Measurements from ENCODE around the gene GDF2.

Gene GDF2

GRCh38 chr10:47283101-47283630, 39.1 kb upstream of the GDF2 start:
- DNase-seq (ENCODE audit: low read depth in 1 of 2, low spot score in 1 of 2) = no peak
- no peaks in the 10 kb centered on the region for H3K27me3 ChIP-seq (ENCODE audit: insufficient read depth, poor library complexity, severe bottlenecking)
- no peak overlapping the region for H3K4me3 ChIP-seq (replicated peaks; ENCODE audit: insufficient read depth, low read length)
- TF ChIP-seq SPI1 (IDR thresholded peaks at IDR 0.05; ENCODE audit: borderline replicate concordance, low read depth) (no peak), GABPA (IDR thresholded peaks at IDR 0.05; ENCODE audit: low read depth) (no peak), POLR2AphosphoS5 (IDR thresholded peaks at IDR 0.05; ENCODE audit: low read depth) (no peak), CTCF (IDR thresholded peaks at IDR 0.05; ENCODE audit: insufficient read depth, low read length) (no peak), REST (IDR thresholded peaks at IDR 0.05; ENCODE audit: insufficient replicate concordance, low read depth) (no peak)
- no peak overlapping the region for H3K27ac ChIP-seq (replicated peaks)

GRCh38 chr10:47283848-47284247, 38.4 kb upstream of the GDF2 start:
- Histone ChIP-seq H3K4me3 (replicated peaks; ENCODE audit: insufficient read depth, low read length) (no peak overlapping the region), H3K27ac (replicated peaks) (no peak overlapping the region), H3K27me3 (ENCODE audit: insufficient read depth, poor library complexity, severe bottlenecking) (no peaks in the 10 kb centered on the region)
- no peak for DNase-seq (ENCODE audit: low read depth in 1 of 2, low spot score in 1 of 2)
- TF ChIP-seq GABPA (IDR thresholded peaks at IDR 0.05; ENCODE audit: low read depth) (no peak), SPI1 (IDR thresholded peaks at IDR 0.05; ENCODE audit: borderline replicate concordance, low read depth) (no peak), REST (IDR thresholded peaks at IDR 0.05; ENCODE audit: insufficient replicate concordance, low read depth) (no peak), POLR2AphosphoS5 (IDR thresholded peaks at IDR 0.05; ENCODE audit: low read depth) (no peak), CTCF (IDR thresholded peaks at IDR 0.05; ENCODE audit: insufficient read depth, low read length) (no peak)

- no peak overlapping the region for H3K4me3 ChIP-seq (replicated peaks; ENCODE audit: insufficient read depth, low read length)
- TF ChIP-seq GABPA (IDR thresholded peaks at IDR 0.05; ENCODE audit: low read depth) = no peak
- no peak for TF ChIP-seq REST (IDR thresholded peaks at IDR 0.05; ENCODE audit: insufficient replicate concordance, low read depth)
- no peak for TF ChIP-seq POLR2AphosphoS5 (IDR thresholded peaks at IDR 0.05; ENCODE audit: low read depth)
- no peak for TF ChIP-seq CTCF (IDR thresholded peaks at IDR 0.05; ENCODE audit: insufficient read depth, low read length)
- TF ChIP-seq SPI1 (IDR thresholded peaks at IDR 0.05; ENCODE audit: borderline replicate concordance, low read depth) = no peak
- H3K27me3 ChIP-seq (ENCODE audit: insufficient read depth, poor library complexity, severe bottlenecking) = no peaks in the 10 kb centered on the region
- no peak for DNase-seq (ENCODE audit: low read depth in 1 of 2, low spot score in 1 of 2)
- no peak overlapping the region for H3K27ac ChIP-seq (replicated peaks)
Measured at GRCh38 chr10:47285381-47286115, 36.7 kb upstream of the GDF2 start.
